Natural killer cell (primary cell): ENCODE measurements around the gene PRR23B. TPM values are rescaled to one million over a fixed set of nuclear protein-coding genes. Genes with fewer than 3 reads are reported as not detected.

Experiments
- ATAC-seq, 3 donors: fragments of 150-1000 bp in 2 of 3; fragments of 200-7000 bp in 1 of 3; cut with Tn5 transposase; 1 replicate in 1 of 3; 2 replicates in 2 of 3; pipeline ENCODE4 v1.10.0; 2021; ENCODE audit warnings: mild to moderate bottlenecking in 2 of 3, moderate library complexity in 2 of 3
- DNase-seq, 2 donors: peaks; one replicate each; pipeline versions ENCODE4 v3.0.0 to v3.0.0-alpha.2; 2013 to 2021; ENCODE audit warnings: mixed read lengths in 1 of 2
- H3K27ac ChIP-seq: one replicate; pipeline ENCODE4 v1.5.1; 2013; ENCODE audit warnings: mild to moderate bottlenecking, low read length
- H3K27me3 ChIP-seq: one replicate; pipeline ENCODE4 v1.6.1; 2013; ENCODE audit warnings: low read length; ENCODE audit not compliant: control insufficient read depth, insufficient read depth
- H3K36me3 ChIP-seq: one replicate; pipeline ENCODE4 v1.6.1; 2013; ENCODE audit warnings: low read length; ENCODE audit not compliant: control insufficient read depth, insufficient read depth
- H3K4me1 ChIP-seq: one replicate; pipeline ENCODE4 v1.6.1; 2013; ENCODE audit warnings: low read length; ENCODE audit not compliant: control insufficient read depth, insufficient read depth
- H3K4me3 ChIP-seq: one replicate; pipeline ENCODE4 v1.5.1; 2013; ENCODE audit warnings: low read length
- H3K9me3 ChIP-seq: one replicate; pipeline ENCODE4 v1.6.1; 2013; ENCODE audit warnings: low read length; ENCODE audit not compliant: control insufficient read depth, insufficient read depth
- H3K27ac Mint-ChIP-seq, 2 donors: one replicate each; pipeline ENCODE4 v1.8.0; 2022; ENCODE audit warnings: mild to moderate bottlenecking in 2 of 2, mixed read lengths in 2 of 2, moderate library complexity in 1 of 2
- H3K27me3 Mint-ChIP-seq, 2 donors: one replicate each; pipeline ENCODE4 v1.8.0; 2022; ENCODE audit warnings: low read depth in 2 of 2, mixed read lengths in 2 of 2
- H3K36me3 Mint-ChIP-seq: one replicate; pipeline ENCODE4 v1.8.0; 2022; ENCODE audit warnings: mixed read lengths
- H3K4me1 Mint-ChIP-seq, 2 donors: one replicate each; pipeline ENCODE4 v1.8.0; 2022; ENCODE audit warnings: mixed read lengths in 2 of 2
- H3K4me3 Mint-ChIP-seq: one replicate; pipeline ENCODE4 v1.8.0; 2022; ENCODE audit warnings: mild to moderate bottlenecking, moderate library complexity, mixed read lengths
- H3K9me3 Mint-ChIP-seq, 2 donors: one replicate each; pipeline ENCODE4 v1.8.0; 2022; ENCODE audit warnings: mixed read lengths in 2 of 2
- WGBS: methylation state at CpG from one replicate; pipeline ENCODE4 v1.1.7; 2013; ENCODE audit warnings: missing lambda C conversion rate; ENCODE audit not compliant: insufficient coverage; 5-methylcytosine and 5-hydroxymethylcytosine counted together
- intact Hi-C: fragments of 100-400 bp; cut with micrococcal nuclease; formaldehyde crosslinking; loops from one replicate; pipeline ENCODE4 v1.14.2; 2022
- total RNA-seq, 4 donors: library from RNA; stranded (reverse); fragments of 120-200 nt in 1 of 4; gene quantifications; one replicate each; pipeline versions ENCODE4 v1.2.3 to v1.2.4, GENCODE V29; 2013 to 2022
- TF ChIP-seq, protein P1 (sequence below): fragments of 200-600 bp; IDR thresholded peaks from one replicate; pipeline ENCODE4 v1.8.0; 2022; ENCODE audit warnings: antibody characterized with exemption

The PRR23B gene
- total RNA-seq, 3 donors from 2014 or later (not counting 1 experiment from before 2014, with no cell fraction given) = not detected

DNA sequence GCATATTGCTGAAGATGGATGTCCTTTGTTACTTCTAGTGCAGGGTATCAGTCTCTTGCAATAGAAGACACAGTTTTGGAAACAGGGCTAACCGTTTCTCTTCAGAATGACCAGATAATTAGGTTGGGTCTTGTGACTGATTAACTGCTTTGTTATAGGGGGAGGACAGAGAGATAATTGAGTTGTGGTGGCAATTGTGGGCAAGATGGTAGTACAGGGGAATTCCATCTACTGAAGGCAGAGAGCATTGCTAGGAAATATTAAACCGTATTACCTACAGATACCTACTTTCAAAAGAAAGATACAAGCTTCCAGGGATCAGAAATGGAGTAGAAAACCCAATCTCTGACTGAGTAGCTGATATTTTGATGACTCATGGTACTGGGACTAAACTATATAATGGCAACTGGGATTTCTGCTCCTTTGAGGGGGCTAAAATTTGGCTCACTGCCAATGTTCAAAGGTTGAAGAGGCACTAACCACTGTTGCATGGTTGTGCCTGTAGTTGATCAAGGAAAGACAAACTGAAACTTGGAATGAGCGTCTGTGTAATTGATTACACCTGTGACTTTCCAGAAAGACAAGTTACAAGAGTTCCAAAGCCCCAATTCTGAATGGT lies 4.2 kb downstream of the PRR23B start:
- Histone ChIP-seq H3K4me1 (no peaks in the 10 kb centered on the region), H3K4me3 (no peak overlapping the region), H3K27me3 (no peaks in the 10 kb centered on the region), H3K27ac (no peak overlapping the region), H3K9me3 (no peaks in the 10 kb centered on the region), H3K36me3 (no peaks in the 10 kb centered on the region)
- 84% methylated on average over 2 of the region's 3 CpGs for WGBS
- DNase-seq (no peak), ATAC-seq (no peak)
- H3K9me3 Mint-ChIP-seq = peaks cover 8 to 10% of the 10 kb centered on the region in 2 donors
- no peaks in the 10 kb centered on the region for H3K36me3 Mint-ChIP-seq
- H3K4me1 Mint-ChIP-seq = no peaks in the 10 kb centered on the region
- no peak overlapping the region for H3K4me3 Mint-ChIP-seq
- peaks cover 0 to 8% of the 10 kb centered on the region in 2 donors for H3K27me3 Mint-ChIP-seq
- no peak overlapping the region for H3K27ac Mint-ChIP-seq
- TF ChIP-seq, protein P1, sequence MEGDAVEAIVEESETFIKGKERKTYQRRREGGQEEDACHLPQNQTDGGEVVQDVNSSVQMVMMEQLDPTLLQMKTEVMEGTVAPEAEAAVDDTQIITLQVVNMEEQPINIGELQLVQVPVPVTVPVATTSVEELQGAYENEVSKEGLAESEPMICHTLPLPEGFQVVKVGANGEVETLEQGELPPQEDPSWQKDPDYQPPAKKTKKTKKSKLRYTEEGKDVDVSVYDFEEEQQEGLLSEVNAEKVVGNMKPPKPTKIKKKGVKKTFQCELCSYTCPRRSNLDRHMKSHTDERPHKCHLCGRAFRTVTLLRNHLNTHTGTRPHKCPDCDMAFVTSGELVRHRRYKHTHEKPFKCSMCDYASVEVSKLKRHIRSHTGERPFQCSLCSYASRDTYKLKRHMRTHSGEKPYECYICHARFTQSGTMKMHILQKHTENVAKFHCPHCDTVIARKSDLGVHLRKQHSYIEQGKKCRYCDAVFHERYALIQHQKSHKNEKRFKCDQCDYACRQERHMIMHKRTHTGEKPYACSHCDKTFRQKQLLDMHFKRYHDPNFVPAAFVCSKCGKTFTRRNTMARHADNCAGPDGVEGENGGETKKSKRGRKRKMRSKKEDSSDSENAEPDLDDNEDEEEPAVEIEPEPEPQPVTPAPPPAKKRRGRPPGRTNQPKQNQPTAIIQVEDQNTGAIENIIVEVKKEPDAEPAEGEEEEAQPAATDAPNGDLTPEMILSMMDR = no peak
- intact Hi-C loops = no loop called here

DNA sequence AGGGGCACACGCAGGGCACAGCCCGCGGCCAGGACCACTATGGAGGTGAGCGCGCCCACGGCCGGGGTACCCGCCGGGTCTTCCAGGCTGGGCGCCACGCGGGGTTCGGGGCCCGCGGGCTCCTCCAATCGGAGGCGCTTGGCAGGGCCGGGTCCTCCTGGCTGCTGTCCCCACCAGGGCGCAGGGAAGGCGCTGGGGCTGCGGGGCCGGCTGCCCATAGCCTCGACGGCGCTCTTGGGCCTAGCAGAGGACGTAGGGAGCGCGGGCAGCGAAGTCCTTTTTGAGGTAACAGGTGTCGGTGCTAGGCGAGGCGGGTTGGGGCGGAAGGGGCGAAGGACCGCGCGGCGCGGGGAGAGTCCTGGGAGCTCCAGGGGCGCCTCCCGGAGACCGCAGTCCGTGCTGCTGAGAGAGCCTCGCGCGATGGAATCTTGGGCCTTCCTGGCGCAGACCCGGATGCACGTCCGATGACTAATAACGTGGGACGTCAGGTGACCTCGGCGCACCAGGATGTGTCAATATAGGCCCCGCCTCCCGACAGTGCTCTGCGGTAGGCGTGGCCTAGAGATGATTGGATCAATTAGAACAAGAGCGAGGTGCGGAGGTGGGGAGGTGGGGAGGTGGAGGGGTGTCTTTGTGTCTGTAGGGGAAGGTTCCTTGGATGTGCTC lies 14.5 kb downstream of the PRR23B start, which contains the start of gene PRR23A:
Gene PRR23A (minus strand): TSS at position 218 of the 666 bp plus-strand sequence. CDS start 0 bp downstream, at position 218.
- Histone ChIP-seq H3K27ac (no peak within 1 kb of the TSS), H3K36me3 (no peaks in the 10 kb centered on the region), H3K4me3 (no peak within 1 kb of the TSS), H3K9me3 (no peaks in the 10 kb centered on the region), H3K27me3 (no peaks in the 10 kb centered on the region), H3K4me1 (no peaks in the 10 kb centered on the region)
- Mint-ChIP-seq H3K36me3 (no peaks in the 10 kb centered on the region), H3K9me3 (peaks cover 7 to 13% of the 10 kb centered on the region in 2 donors), H3K27me3 (peaks cover 0 to 2% of the 10 kb centered on the region in 2 donors), H3K4me3 (no peak within 1 kb of the TSS), H3K27ac (no peak within 1 kb of the TSS), H3K4me1 (no peaks in the 10 kb centered on the region)
- intact Hi-C loops = no loop called here
- TF ChIP-seq, protein P1 = no peak
- WGBS = 74% methylated on average over 60 of the region's 60 CpGs
- no peak for DNase-seq
- no peak for ATAC-seq

DNA sequence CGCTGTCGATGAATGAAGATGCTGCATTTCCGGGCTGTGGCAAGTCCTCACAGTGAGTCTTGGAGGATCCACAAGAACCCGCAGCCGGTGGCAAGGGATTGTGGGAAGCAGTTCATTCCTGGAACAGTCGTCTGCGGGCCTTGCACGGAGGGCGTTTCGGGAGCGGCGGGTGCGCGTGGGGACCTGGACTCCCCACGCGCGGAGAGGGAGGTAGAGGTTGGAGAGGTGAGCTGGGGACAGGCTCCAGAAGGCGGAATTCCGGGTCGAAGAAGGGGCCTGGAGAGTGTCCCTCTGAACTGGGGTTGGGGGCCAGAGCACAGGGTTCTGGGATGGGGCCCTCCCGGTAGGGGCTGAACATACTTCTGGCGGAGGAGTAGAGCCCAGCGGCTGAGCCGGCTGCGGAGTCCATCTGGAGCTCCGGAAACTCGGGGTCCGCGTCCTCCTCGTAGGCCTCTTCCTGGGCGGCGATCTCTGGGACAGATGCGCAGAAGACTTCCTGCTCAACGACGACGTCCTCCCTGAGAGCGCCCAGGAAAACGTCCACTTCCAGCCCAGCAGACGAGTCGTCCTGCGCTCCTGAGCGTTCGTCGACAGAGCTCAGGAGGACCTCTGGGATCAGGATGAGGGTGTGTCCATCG lies 15.3 kb downstream of the PRR23B start:
- no peaks in the 10 kb centered on the region for H3K9me3 ChIP-seq
- H3K4me1 Mint-ChIP-seq = no peaks in the 10 kb centered on the region
- WGBS = 78% methylated on average over 44 of the region's 45 CpGs

More for the DNA sequence above, 15.3 kb downstream of the PRR23B start:
- H3K36me3 Mint-ChIP-seq = no peaks in the 10 kb centered on the region
- no peak overlapping the region for H3K27ac Mint-ChIP-seq
- H3K4me3 Mint-ChIP-seq = no peak overlapping the region
- peaks cover 7 to 15% of the 10 kb centered on the region in 2 donors for H3K9me3 Mint-ChIP-seq
- no peak overlapping the region for H3K27ac ChIP-seq
- H3K27me3 Mint-ChIP-seq = no peaks in the 10 kb centered on the region
- TF ChIP-seq, protein P1 = no peak
- ATAC-seq = no peak
- intact Hi-C loops = no loop called here
- H3K4me1 ChIP-seq = no peaks in the 10 kb centered on the region
- H3K36me3 ChIP-seq = no peaks in the 10 kb centered on the region
- no peak overlapping the region for H3K4me3 ChIP-seq
- H3K27me3 ChIP-seq = no peaks in the 10 kb centered on the region
- no peak for DNase-seq
